OCI-LY1 (cell line): ENCODE measurements around the gene FERMT2.

Experiments
- H2AFZ ChIP-seq: fragments of 200-600 bp; sonication (generic), shearing (Covaris generic); 2 replicates; pipeline ENCODE4 v1.6.0; 2014; ENCODE audit warnings: antibody characterized with exemption, mild to moderate bottlenecking, low read length
- H3F3A ChIP-seq: fragments of 200-600 bp; sonication (generic), shearing (Covaris generic); 2 replicates; pipeline ENCODE4 v1.6.0; 2014; ENCODE audit warnings: mild to moderate bottlenecking, antibody characterized with exemption, low read length, moderate library complexity; ENCODE audit not compliant: insufficient read depth
- H3K27ac ChIP-seq: fragments of 200-600 bp; sonication (generic); 2 replicates; pipeline ENCODE4 v1.5.1; 2014; ENCODE audit warnings: low read length, mixed run types, mild to moderate bottlenecking, low read depth; ENCODE audit not compliant: poor library complexity, severe bottlenecking
- H3K27me3 ChIP-seq: fragments of 200-600 bp; sonication (generic); 2 replicates; pipeline ENCODE4 v1.6.0; 2014; ENCODE audit warnings: antibody characterized with exemption, mild to moderate bottlenecking, low read length, moderate library complexity; ENCODE audit not compliant: insufficient read depth
- H3K36me3 ChIP-seq: fragments of 200-600 bp; sonication (generic); 2 replicates; pipeline ENCODE4 v1.6.1; 2014; ENCODE audit warnings: mild to moderate bottlenecking, antibody characterized with exemption, low read length, moderate library complexity, mixed read lengths; ENCODE audit not compliant: insufficient read depth
- H3K4me1 ChIP-seq: fragments of 200-600 bp; sonication (generic); 2 replicates; pipeline ENCODE4 v1.5.1; 2014; ENCODE audit warnings: mild to moderate bottlenecking, low read length, moderate library complexity; ENCODE audit not compliant: insufficient read depth, severe bottlenecking
- H3K4me2 ChIP-seq: fragments of 200-600 bp; sonication (generic), shearing (Covaris generic); 2 replicates; pipeline ENCODE4 v1.6.1; 2014; ENCODE audit warnings: low read length
- H3K4me3 ChIP-seq: fragments of 200-600 bp; sonication (generic); 2 replicates; pipeline ENCODE4 v1.5.1; 2014; ENCODE audit warnings: low read length, low read depth, mild to moderate bottlenecking, mixed read lengths; ENCODE audit not compliant: poor library complexity, severe bottlenecking
- H3K79me2 ChIP-seq: fragments of 200-600 bp; shearing (Covaris generic); 2 replicates; pipeline ENCODE4 v1.6.1; 2016; ENCODE audit warnings: mixed run types, low read length, mixed read lengths; ENCODE audit not compliant: insufficient read depth
- H3K9ac ChIP-seq: fragments of 200-600 bp; sonication (generic), shearing (Covaris generic); 2 replicates; pipeline ENCODE4 v1.6.1; 2014; ENCODE audit warnings: mild to moderate bottlenecking, low read length, mixed read lengths
- H3K9me2 ChIP-seq: fragments of 200-600 bp; sonication (generic), shearing (Covaris generic); 2 replicates; pipeline ENCODE4 v1.6.1; 2014; ENCODE audit warnings: low read depth, mild to moderate bottlenecking, low read length, mixed read lengths
- H3K9me3 ChIP-seq: fragments of 200-600 bp; shearing (Covaris generic); 2 replicates; pipeline ENCODE4 v1.6.1; 2014; ENCODE audit warnings: low read length, mixed read lengths
- H4K20me1 ChIP-seq: fragments of 200-600 bp; sonication (generic), shearing (Covaris generic); 2 replicates; pipeline ENCODE4 v1.6.0; 2016; ENCODE audit warnings: mild to moderate bottlenecking, low read length; ENCODE audit not compliant: insufficient read depth
- EZH2 ChIP-seq: fragments of 200-600 bp; sonication (generic), shearing (Covaris generic); IDR thresholded peaks from 2 replicates; pipeline ENCODE4 v1.8.0; 2017; ENCODE audit warnings: borderline replicate concordance, mixed run types, mild to moderate bottlenecking, antibody characterized with exemption, low read length, moderate library complexity, mixed read lengths
- TF ChIP-seq, protein P1 (sequence below): fragments of 200-600 bp; sonication (generic), shearing (Covaris generic); IDR thresholded peaks from 2 replicates; pipeline ENCODE4 v1.5.1; 2017; ENCODE audit warnings: mild to moderate bottlenecking, antibody characterized with exemption, low read length, moderate library complexity, mixed read lengths

The FERMT2 gene

DNA sequence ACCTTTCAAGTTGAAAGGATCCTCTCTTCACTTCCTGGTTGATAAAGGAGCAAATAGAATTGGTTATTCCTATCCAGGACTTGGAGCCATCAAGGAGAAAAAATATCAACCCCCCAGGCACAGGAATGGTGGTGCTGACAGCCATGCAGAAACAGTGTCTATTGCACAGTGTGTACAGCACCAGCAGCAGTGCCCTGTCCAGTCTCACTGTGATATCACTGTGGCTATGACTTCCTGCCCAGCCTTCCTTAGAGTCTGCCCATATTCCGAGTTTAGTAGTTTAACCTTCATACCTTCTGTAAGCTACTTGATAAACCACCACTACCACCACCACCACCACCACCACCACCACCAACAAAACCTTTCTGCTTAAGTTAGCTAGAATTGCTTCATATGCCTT is 45.1 kb upstream of the FERMT2 start:
- H3K4me2 ChIP-seq: no peak overlapping the region
- H3K9me2 ChIP-seq: no peaks in the 10 kb centered on the region
- H3K9ac ChIP-seq: no peak overlapping the region
- H4K20me1 ChIP-seq: no peaks in the 10 kb centered on the region
- no peaks in the 10 kb centered on the region for H3F3A ChIP-seq
- H3K36me3 ChIP-seq: no peaks in the 10 kb centered on the region
- peaks cover 7% of the 10 kb centered on the region for H3K4me1 ChIP-seq
- no peak overlapping the region for H3K4me3 ChIP-seq
- no peak overlapping the region for H3K27ac ChIP-seq
- H3K9me3 ChIP-seq: no peaks in the 10 kb centered on the region
- no peaks in the 10 kb centered on the region for H3K27me3 ChIP-seq
- TF ChIP-seq, protein P1, sequence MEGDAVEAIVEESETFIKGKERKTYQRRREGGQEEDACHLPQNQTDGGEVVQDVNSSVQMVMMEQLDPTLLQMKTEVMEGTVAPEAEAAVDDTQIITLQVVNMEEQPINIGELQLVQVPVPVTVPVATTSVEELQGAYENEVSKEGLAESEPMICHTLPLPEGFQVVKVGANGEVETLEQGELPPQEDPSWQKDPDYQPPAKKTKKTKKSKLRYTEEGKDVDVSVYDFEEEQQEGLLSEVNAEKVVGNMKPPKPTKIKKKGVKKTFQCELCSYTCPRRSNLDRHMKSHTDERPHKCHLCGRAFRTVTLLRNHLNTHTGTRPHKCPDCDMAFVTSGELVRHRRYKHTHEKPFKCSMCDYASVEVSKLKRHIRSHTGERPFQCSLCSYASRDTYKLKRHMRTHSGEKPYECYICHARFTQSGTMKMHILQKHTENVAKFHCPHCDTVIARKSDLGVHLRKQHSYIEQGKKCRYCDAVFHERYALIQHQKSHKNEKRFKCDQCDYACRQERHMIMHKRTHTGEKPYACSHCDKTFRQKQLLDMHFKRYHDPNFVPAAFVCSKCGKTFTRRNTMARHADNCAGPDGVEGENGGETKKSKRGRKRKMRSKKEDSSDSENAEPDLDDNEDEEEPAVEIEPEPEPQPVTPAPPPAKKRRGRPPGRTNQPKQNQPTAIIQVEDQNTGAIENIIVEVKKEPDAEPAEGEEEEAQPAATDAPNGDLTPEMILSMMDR: no peak
- TF ChIP-seq EZH2: no peak
- no peaks in the 10 kb centered on the region for H3K79me2 ChIP-seq
- H2AFZ ChIP-seq: no peak overlapping the region

DNA sequence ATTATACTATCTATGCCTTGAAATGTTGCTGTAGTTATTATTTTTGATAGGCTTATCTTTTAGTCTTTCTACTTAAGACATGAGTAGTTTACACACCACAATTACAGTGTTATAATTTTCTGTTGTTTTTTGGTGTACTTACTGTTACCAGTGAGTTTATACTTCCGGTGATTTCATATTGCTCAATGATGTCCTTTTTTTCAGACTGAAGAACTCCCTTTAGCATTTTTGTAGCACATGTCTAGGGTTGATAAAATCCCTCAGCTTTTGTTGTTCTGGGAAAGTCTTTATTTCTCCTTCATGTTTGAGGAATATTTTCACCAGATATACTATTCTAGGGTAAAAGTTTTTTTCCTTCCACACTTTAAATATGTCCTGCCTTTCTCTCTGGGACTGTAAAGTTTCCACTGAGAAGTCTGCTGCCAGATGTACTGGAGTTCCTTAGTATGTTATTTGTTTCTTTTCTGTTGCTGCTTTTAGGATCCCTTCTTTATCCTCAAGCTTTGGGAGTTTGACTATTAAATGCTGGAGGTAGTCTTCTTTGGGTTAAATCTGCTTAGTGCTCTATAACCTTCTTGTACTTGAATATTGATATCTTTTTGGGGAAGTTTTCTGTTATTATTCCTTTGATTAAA is 41.5 kb upstream of the FERMT2 start:
- no peaks in the 10 kb centered on the region for H3K27me3 ChIP-seq
- TF ChIP-seq, protein P1: no peak
- no peak for TF ChIP-seq EZH2
- H3K9me2 ChIP-seq: no peaks in the 10 kb centered on the region
- H3F3A ChIP-seq: no peaks in the 10 kb centered on the region
- no peaks in the 10 kb centered on the region for H3K9me3 ChIP-seq
- peaks cover 7% of the 10 kb centered on the region for H3K4me1 ChIP-seq
- H3K9ac ChIP-seq: no peak overlapping the region
- no peaks in the 10 kb centered on the region for H3K79me2 ChIP-seq
- H3K27ac ChIP-seq: no peak overlapping the region
- H3K4me2 ChIP-seq: no peak overlapping the region
- H3K36me3 ChIP-seq: no peaks in the 10 kb centered on the region
- H3K4me3 ChIP-seq: no peak overlapping the region
- no peaks in the 10 kb centered on the region for H4K20me1 ChIP-seq
- no peak overlapping the region for H2AFZ ChIP-seq

DNA sequence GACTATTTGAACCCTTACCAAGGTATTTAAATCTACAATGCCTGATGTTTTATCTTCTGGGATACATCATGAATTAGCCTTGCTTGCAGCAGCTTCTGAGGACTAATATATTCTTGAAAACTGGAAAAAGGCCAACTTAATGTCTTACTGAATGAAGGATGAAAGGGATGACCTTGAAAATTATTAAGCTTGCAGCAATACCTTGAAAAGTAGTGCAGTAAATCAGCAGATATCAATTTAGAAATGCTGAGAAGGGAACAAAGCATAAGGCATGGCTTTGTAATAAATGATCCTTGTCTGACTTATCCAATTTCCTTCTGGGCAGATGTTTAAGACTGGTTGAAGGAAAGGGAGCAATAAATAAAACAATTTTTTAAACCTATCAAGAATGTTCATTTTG is 37.3 kb upstream of the FERMT2 start:
- H3K9me3 ChIP-seq: no peaks in the 10 kb centered on the region

More for the DNA sequence above, 37.3 kb upstream of the FERMT2 start:
- Histone ChIP-seq H3K9ac (no peak overlapping the region), H3K79me2 (no peaks in the 10 kb centered on the region), H2AFZ (no peak overlapping the region), H3K9me2 (no peaks in the 10 kb centered on the region), H3K4me3 (no peak overlapping the region), H3K36me3 (no peaks in the 10 kb centered on the region), H3F3A (no peaks in the 10 kb centered on the region), H3K4me1 (no peaks in the 10 kb centered on the region), H3K27me3 (no peaks in the 10 kb centered on the region), H3K4me2 (no peak overlapping the region), H3K27ac (no peak overlapping the region), H4K20me1 (no peaks in the 10 kb centered on the region)
- TF ChIP-seq EZH2: no peak
- TF ChIP-seq, protein P1: no peak
